Small intestine (tissue), 16 donors: ENCODE results near the gene GEN1. TPM values are rescaled to one million over a fixed set of nuclear protein-coding genes. Genes with fewer than 3 reads are reported as not detected.
A peak's percentile ranks its signal among the peaks of the same experiment; 100 is the strongest.

Experiments used
- DNase-seq, 2 donors: peaks; one replicate each; pipeline versions ENCODE4 v3.0.0 to v3.0.0-alpha.2; 2013
- FAIRE-seq: peaks from 2 replicates; lab custom pipeline; 2012; peaks lifted over from hg19 to GRCh38; lab: Jason Lieb, UNC
- H3K27ac ChIP-seq, 3 donors: one replicate each; pipeline ENCODE4 v1.5.1; 2013; ENCODE audit warnings: low read length in 2 of 3, mild to moderate bottlenecking in 2 of 3, control low read depth in 1 of 3, inconsistent platforms in 1 of 3, low read depth in 1 of 3, moderate library complexity in 1 of 3
- H3K27me3 ChIP-seq, 3 donors: one replicate each; pipeline ENCODE4 v1.6.1; 2013; ENCODE audit warnings: low read length in 3 of 3, inconsistent platforms in 1 of 3; ENCODE audit not compliant: control insufficient read depth in 3 of 3, insufficient read depth in 3 of 3
- H3K36me3 ChIP-seq, 3 donors: one replicate each; pipeline ENCODE4 v1.6.1; 2013; ENCODE audit warnings: low read length in 3 of 3, inconsistent platforms in 1 of 3, low read depth in 1 of 3, mild to moderate bottlenecking in 1 of 3, moderate library complexity in 1 of 3; ENCODE audit not compliant: control insufficient read depth in 3 of 3, insufficient read depth in 2 of 3
- H3K4me1 ChIP-seq, 3 donors: one replicate each; pipeline ENCODE4 v1.6.1; 2013; ENCODE audit warnings: low read length in 2 of 3, inconsistent platforms in 1 of 3, low read depth in 1 of 3, mild to moderate bottlenecking in 1 of 3, moderate library complexity in 1 of 3; ENCODE audit not compliant: control insufficient read depth in 3 of 3, insufficient read depth in 2 of 3
- H3K4me3 ChIP-seq, 3 donors: one replicate each; pipeline ENCODE4 v1.5.1; 2013; ENCODE audit warnings: low read length in 3 of 3, control low read depth in 1 of 3, inconsistent platforms in 1 of 3, low read depth in 1 of 3, mild to moderate bottlenecking in 1 of 3, moderate library complexity in 1 of 3
- H3K9me3 ChIP-seq, 2 donors: one replicate each; pipeline ENCODE4 v1.6.1; 2013; ENCODE audit warnings: low read depth in 1 of 2, low read length in 1 of 2; ENCODE audit not compliant: control insufficient read depth in 2 of 2, insufficient read depth in 1 of 2
- WGBS, 3 donors: extraction: QIAGEN DNeasy Blood & Tissue Kit; methylation state at CpG; one replicate each; pipeline ENCODE4 v1.1.7; 2013; 5-methylcytosine and 5-hydroxymethylcytosine counted together
- long read RNA-seq, 10 donors: transcript quantifications; one replicate each; lab custom pipeline, GENCODE V29; 2026
- polyA plus RNA-seq, 4 donors: library from polyadenylated mRNA; stranded (reverse) in 3 of 4; unstranded in 1 of 4; fragments of 200-250 nt in 3 of 4; fragments of 120-200 nt in 1 of 4; gene quantifications; one replicate each; pipeline versions ENCODE4 v1.2.1 to v1.2.3, GENCODE V29; 2013
- donor health status: healthy with polysubstance abuse.
- donor health status: control.
- donor health status: control.
- donor health status: Bipolar disorder and iron deficiency.
- donor health status: healthy.

Gene GEN1, protein sequence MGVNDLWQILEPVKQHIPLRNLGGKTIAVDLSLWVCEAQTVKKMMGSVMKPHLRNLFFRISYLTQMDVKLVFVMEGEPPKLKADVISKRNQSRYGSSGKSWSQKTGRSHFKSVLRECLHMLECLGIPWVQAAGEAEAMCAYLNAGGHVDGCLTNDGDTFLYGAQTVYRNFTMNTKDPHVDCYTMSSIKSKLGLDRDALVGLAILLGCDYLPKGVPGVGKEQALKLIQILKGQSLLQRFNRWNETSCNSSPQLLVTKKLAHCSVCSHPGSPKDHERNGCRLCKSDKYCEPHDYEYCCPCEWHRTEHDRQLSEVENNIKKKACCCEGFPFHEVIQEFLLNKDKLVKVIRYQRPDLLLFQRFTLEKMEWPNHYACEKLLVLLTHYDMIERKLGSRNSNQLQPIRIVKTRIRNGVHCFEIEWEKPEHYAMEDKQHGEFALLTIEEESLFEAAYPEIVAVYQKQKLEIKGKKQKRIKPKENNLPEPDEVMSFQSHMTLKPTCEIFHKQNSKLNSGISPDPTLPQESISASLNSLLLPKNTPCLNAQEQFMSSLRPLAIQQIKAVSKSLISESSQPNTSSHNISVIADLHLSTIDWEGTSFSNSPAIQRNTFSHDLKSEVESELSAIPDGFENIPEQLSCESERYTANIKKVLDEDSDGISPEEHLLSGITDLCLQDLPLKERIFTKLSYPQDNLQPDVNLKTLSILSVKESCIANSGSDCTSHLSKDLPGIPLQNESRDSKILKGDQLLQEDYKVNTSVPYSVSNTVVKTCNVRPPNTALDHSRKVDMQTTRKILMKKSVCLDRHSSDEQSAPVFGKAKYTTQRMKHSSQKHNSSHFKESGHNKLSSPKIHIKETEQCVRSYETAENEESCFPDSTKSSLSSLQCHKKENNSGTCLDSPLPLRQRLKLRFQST
- polyA plus RNA-seq = 1 to 10 TPM; 1.1 to 9.5 (median 3.4) TPM
- long read RNA-seq, donor 1 = 0 reads
- long read RNA-seq, donor 2, full-length matches to known transcripts = 2 of 2 reads
- long read RNA-seq, donor 2, partial matches to known transcripts = 0 of 2 reads
- long read RNA-seq, donor 2, other reads (novel, unspliced or antisense) = 0 of 2 reads
- long read RNA-seq, donor 3, partial matches to known transcripts = 0 of 2 reads
- long read RNA-seq, donor 3, other reads (novel, unspliced or antisense) = 0 of 2 reads
- long read RNA-seq, donor 4 = 0 reads
- long read RNA-seq, donor 5, partial matches to known transcripts = 0 of 1 reads
- long read RNA-seq, donor 5, other reads (novel, unspliced or antisense) = 0 of 1 reads
- long read RNA-seq, donor 6, partial matches to known transcripts = 0 of 3 reads
- long read RNA-seq, donor 6, other reads (novel, unspliced or antisense) = 0 of 3 reads
- long read RNA-seq, donor 7 = 0 reads
- long read RNA-seq, donor 8, partial matches to known transcripts = 0 of 1 reads
- long read RNA-seq, donor 8, other reads (novel, unspliced or antisense) = 0 of 1 reads
- long read RNA-seq, donor 9 = 0 reads
- long read RNA-seq, donor 10, full-length matches to known transcripts = 5 of 5 reads
- long read RNA-seq, donor 10, partial matches to known transcripts = 0 of 5 reads
- long read RNA-seq, donor 10, other reads (novel, unspliced or antisense) = 0 of 5 reads

DNA sequence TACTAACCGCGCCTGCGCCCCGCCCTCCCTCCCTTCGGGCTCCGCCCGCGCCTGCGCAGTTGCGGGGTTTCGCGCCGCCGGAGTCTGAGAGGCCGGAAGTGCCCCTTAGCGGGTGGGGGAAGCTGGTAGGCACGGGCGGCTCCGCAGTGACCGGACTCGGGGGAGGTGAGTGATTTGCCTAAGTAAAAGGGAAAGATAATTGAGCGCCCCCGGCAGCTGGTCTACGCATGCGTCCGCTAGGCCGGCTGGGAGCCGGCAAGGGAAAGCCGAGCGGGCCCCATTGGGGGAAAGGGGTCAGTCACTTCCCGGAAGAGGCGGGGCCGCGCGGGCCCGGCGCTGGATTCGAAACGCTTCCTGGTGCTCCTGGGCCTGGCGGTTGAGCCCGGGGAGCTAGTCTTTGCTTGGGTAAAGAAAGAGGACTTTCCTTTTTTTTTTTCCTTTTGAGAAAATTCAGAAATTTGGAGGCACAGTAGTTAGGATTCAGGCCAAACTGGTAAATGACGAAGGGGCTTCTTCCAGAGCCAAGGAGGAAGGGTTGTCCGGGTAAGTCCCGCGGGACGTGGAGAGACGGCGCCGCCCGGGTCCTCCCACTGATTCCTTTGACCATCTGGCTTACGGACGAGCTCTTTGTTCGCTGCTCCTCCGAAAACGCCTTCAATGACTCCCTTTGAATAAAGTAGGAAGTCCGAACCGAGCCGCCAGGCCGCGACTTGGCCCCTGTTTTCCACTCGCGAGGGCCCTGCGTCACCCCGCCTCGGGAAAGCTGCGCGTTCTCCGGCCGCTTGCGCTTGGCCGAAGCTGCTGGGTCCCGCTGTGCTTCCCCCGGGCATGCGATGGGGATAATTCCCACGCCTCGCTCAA is at the start of gene GEN1, which contains the start of gene SMC6:
TSS of gene GEN1 (plus strand) at position 336 of the 861 bp plus-strand sequence. CDS start 5,806 bp downstream, outside the sequence.
TSS of gene SMC6 (minus strand) at position 8 of the 861 bp plus-strand sequence. CDS start 7,864 bp downstream, outside the sequence.
- no peak for FAIRE-seq
- WGBS, 3 donors = 0 to 1% (median 0%) methylated on average over 66 to 76 of the region's 76 CpGs

DNA sequence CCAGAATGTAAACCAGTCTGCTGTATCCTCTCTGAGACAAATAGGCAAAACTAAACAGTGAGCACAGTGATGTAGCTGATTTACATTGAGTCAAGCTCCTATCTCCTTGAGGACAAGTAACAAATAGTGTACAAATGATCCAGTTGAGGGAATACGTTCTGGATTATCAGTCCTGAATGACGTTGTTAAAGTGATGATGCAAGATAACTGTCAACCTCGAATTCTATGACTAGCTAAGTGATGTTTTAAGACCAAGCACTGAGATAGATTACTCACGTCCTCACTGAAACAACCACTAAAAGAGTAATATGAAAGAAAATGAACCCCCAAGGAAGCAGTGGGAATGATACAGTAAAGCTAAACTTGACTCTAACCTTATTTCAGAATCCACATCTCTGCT is 47.1 kb upstream of the GEN1 start:
- no peak for DNase-seq
- no peaks in the 10 kb centered on the region for H3K9me3 ChIP-seq
- no peaks in the 10 kb centered on the region for H3K27me3 ChIP-seq
- 87 to 93% (median 90%) methylated on average over 4 of the region's 4 CpGs for WGBS, 3 donors
- H3K36me3 ChIP-seq = peaks cover 6 to 22% (median 11%) of the 10 kb centered on the region in 3 donors
- no peaks in the 10 kb centered on the region for H3K4me1 ChIP-seq
- H3K27ac ChIP-seq = no peak overlapping the region
- FAIRE-seq = no peak
- H3K4me3 ChIP-seq = no peak overlapping the region

More for the DNA sequence above, at the start of gene GEN1, which contains the start of gene SMC6:
- H3K4me3 ChIP-seq = peak within 1 kb of the TSS; percentile 84 to 99 (median 96)
- peak within 1 kb of the TSS; percentile 79 to 100 (median 99) for H3K27ac ChIP-seq
- no peaks in the 10 kb centered on the region for H3K27me3 ChIP-seq
- DNase-seq = peak; percentile 89 to 96
- no peaks in the 10 kb centered on the region for H3K36me3 ChIP-seq
- peaks cover 0 to 10% (median 0%) of the 10 kb centered on the region in 3 donors for H3K4me1 ChIP-seq
- H3K9me3 ChIP-seq = no peaks in the 10 kb centered on the region

DNA sequence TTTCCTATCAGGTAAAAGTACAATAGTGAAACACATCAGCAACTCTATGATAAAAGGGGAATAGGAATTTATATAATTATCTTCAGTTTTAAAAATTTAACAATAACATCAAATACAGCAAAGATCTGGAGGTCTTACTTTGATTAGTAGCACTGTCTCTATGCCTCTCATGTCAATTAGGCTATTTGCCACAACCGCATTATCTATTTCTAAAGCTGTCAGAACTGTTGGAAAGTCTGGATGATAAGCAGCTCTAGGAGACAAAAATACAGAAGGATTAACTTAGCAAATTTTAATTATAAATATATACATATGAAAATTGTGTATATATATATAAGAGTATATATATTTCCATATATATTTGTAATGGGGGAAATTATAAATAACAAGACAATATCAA is 45.4 kb upstream of the GEN1 start:
- Histone ChIP-seq H3K9me3 (no peaks in the 10 kb centered on the region), H3K27me3 (no peaks in the 10 kb centered on the region), H3K27ac (no peak overlapping the region), H3K36me3 (peaks cover 6 to 19% (median 11%) of the 10 kb centered on the region in 3 donors), H3K4me1 (no peaks in the 10 kb centered on the region), H3K4me3 (no peak overlapping the region)
- DNase-seq (no peak), FAIRE-seq (no peak)
- WGBS, 3 donors = 97 to 98% (median 97%) methylated on average over 1 of the region's 1 CpG

DNA sequence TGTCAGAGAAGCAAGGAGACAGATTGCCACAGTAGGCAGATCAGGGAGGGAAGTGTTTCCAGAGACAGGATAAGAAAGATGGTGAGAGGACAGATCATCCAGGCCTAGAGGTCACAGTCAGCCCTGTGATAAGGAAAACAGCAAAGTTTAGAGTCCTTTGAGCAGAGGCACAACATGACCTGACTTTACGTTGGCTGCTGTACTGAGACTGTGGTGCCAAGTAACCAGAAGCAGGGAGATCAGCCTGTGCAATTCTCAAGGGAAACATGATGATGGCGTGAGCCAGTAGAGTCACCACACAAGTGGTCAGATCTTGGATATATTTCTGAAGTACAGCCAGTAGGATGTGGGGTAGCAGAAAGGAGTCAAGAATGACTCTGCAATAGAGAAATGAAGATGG is 44.0 kb upstream of the GEN1 start:
- Histone ChIP-seq H3K9me3 (no peaks in the 10 kb centered on the region), H3K4me3 (no peak overlapping the region), H3K27ac (no peak overlapping the region), H3K36me3 (peaks cover 12 to 21% (median 15%) of the 10 kb centered on the region in 3 donors), H3K4me1 (no peaks in the 10 kb centered on the region), H3K27me3 (no peaks in the 10 kb centered on the region)
- no peak for DNase-seq
- no peak for FAIRE-seq
- 86 to 96% (median 95%) methylated on average over 2 of the region's 2 CpGs for WGBS, 3 donors

DNA sequence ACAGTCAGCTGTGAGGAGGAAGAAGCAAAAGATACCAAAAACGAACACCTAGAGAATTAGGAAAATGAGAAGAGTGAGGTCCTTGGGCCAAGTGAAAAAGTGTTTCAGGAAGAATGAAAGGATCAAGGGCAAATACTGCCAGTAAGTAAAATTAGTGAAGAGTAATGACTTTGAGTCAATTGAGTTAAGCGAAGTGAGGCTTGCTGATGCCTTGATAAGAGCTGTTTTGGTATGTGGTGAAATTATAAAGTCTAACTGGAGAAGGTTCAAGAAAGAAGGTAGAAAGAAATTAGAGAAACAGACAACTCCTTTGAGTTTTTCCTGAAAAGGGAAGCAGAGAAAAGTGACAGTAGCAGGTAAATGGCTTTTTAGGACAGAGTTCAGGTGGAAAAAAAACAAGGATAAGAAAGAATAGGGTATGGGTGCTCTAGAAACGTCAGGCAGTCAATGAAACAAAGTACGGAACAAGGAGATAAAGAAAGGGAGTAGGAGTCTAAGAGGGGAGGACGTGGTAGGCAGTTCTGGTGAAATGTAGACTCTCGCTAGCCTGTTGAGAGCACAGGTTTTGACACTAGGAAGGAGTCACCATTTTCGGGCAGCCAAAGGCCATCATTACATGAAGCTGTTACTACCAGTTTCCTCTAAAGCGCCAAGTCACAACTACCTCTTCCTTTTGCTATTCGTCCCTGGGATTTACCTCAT is 43.2 kb upstream of the GEN1 start:
- H3K27me3 ChIP-seq = no peaks in the 10 kb centered on the region
- WGBS, 3 donors = 90 to 95% (median 91%) methylated on average over 9 of the region's 9 CpGs
- H3K4me1 ChIP-seq = no peaks in the 10 kb centered on the region
- FAIRE-seq = no peak
- no peaks in the 10 kb centered on the region for H3K9me3 ChIP-seq
- H3K36me3 ChIP-seq = peaks cover 10 to 21% (median 12%) of the 10 kb centered on the region in 3 donors
- DNase-seq = no peak
- no peak overlapping the region for H3K4me3 ChIP-seq
- H3K27ac ChIP-seq = no peak overlapping the region

DNA sequence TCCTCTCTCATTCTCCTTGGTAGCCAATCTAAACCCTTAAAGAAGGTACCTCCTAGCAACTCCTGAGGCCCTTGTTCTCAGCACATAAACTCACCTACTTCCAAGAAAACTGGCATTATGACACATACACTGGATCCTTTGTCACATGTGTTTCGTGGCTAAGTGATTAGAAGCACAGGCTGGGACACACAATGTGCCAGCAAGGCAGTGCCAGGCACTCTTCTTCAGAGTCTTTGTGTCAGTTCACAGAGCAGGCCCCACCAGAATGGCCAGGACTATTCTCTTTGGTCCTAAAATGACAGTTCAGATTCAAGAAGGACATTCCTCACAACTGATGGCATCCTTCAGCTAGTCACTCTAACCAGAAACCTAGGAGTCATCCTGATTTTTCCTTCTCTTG is 40.6 kb upstream of the GEN1 start:
- DNase-seq (no peak), FAIRE-seq (no peak)
- Histone ChIP-seq H3K9me3 (no peaks in the 10 kb centered on the region), H3K36me3 (peaks cover 12 to 16% (median 15%) of the 10 kb centered on the region in 3 donors), H3K27ac (no peak overlapping the region), H3K4me1 (no peaks in the 10 kb centered on the region), H3K4me3 (no peak overlapping the region), H3K27me3 (no peaks in the 10 kb centered on the region)
- WGBS, 3 donors = 96 to 97% (median 96%) methylated on average over 1 of the region's 1 CpG
